ENCODE measurements around the gene ZNF467.
A peak's percentile ranks its signal among the peaks of the same experiment; 100 is the strongest.

Gene ZNF467

GRCh38 chr7:149772241-149772955 lies 990 bp downstream of the ZNF467 start:
- no peak for DNase-seq (ENCODE audit: low spot score)

DNA sequence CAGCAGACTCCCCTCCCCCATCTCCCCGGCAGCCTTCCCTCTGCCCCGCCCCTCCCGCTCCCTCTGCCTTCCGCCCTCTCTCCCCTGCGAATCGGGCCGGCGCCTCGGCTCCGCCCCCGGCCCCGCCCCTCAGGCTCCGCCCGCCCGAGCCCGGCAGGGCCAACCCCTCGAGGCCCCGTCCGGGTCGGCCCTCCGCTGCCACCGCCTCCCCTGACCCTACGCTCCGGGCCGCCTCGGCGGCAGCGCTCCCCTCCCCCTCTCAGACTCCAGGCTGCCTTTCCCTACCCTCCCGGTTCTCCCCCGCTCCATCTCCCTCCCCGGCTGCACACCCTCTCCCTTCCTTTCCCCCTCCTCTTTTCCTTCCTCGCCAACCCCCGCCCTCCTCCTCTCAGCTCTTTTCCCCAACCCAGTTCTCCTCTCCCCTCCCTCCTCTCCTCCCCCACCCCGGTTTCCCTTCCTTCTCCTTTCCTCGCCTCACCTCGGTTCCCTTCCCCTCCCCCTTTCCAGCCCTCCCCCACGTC lies 1.6 kb downstream of the ZNF467 start:
- peak; percentile 85 for DNase-seq (ENCODE audit: low spot score)

DNA sequence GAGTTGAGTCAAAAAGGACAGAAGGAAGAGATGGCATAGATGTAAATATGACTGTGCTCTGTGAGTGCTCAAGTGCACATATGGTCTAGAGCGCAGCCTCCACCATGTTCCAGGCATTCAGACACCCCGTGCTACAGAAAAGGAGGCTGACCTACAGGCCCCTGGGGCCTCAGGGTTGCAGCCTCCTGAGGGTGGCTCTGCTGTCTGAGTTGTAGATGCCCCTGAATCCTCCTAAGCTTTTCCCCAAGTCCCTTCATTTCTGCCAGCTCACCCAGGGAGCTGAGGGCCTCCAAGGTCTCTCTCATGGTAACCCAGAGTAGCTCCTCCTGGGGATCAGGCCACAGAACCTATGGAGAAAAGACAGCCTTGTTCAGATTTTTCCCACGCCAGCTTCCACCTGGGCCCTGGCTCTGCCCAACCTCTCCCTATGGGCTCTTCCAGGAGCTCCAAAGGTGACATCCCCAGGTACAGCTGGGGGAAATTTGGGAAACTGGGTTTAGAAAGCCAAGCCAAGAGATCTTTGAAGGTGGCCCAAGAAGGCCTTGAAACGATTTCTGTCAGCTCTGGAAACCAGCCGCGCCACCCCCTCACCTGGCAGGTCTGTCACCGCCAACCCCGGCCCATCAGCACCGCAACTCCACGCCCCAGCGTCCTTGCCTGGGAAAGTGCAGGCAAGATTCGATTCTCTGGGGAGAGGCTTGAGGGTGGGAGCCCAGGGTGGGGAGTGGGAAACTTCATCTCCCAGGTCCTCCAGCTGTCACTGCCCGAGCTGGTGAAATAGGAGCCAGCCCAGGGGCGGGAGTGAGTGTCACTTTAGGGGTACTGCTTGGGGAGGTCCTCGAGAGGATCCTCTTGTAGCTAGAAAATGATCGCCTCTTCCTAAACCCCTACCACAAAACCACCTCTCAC lies 2.4 kb downstream of the ZNF467 start:
- DNase-seq (ENCODE audit: low spot score), result peak; percentile 55

- DNase-seq (ENCODE audit: low spot score), result no peak
Observed at GRCh38 chr7:149769915-149770314, 3.5 kb downstream of the ZNF467 start.

DNA sequence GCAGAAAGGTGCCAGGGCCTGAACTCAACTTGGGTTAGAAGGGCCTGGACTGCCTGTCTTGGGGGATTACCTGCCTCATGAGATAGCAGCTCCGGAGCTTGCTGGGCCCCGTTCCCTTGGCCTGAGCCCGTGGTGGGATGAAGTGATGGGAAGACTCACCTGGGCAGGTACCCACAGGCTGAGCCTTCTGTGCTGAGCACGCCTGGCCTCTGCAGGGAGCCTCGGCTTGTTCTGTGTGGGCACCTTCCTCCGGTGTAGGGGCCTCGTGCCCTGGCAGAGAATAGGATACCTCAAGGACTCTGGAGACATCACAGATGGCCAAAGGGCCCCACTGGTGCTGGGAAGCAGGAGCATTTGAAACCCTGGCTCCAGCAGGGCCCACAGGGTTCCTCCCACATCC lies 4.5 kb downstream of the ZNF467 start:
- no peak for DNase-seq (ENCODE audit: low spot score)

- DNase-seq (ENCODE audit: low spot score), result no peak
Observed at GRCh38 chr7:149767068-149767467, 6.3 kb downstream of the ZNF467 start.

GRCh38 chr7:149766135-149766675 lies 7.2 kb downstream of the ZNF467 start:
- no peak for DNase-seq (ENCODE audit: low spot score)

DNA sequence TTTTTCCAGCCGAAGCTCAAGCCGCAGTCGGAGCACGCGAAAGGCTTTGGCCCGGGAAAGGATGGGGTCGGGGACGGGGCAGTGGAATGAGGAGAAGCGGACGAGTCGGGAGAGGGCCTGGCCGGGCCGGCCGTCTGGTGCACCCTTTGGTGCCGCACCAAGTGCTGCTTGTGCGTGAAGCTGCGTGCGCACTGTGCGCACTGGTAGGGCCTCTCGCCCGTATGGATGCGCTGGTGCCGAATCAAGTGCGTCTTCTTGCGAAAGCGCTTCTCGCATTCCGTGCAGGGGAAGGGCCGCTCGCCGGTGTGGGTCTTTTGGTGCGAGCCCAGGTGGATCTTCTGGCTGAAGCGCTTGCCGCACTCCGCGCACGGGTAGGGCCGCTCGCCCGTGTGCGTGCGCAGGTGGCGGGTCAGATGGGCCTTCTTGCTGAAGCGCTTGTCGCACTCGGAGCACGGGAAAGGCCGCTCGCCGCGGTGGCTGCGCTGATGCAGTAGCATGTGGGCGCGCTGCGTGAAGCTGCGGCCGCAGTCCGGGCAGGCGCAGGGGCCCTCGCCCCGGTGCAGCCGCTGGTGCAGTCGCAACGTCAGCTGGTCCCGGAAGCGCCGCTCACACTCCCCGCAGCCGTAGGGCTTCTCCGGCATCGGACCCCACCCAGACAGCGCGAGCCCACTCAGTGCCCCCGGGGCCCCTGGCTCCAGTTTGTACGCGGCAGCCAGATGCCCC lies 7.8 kb downstream of the ZNF467 start:
- DNase-seq (ENCODE audit: low spot score), result no peak

GRCh38 chr7:149764481-149765398 lies 8.6 kb downstream of the ZNF467 start:
- peak; percentile 33 for DNase-seq (ENCODE audit: low spot score)

DNA sequence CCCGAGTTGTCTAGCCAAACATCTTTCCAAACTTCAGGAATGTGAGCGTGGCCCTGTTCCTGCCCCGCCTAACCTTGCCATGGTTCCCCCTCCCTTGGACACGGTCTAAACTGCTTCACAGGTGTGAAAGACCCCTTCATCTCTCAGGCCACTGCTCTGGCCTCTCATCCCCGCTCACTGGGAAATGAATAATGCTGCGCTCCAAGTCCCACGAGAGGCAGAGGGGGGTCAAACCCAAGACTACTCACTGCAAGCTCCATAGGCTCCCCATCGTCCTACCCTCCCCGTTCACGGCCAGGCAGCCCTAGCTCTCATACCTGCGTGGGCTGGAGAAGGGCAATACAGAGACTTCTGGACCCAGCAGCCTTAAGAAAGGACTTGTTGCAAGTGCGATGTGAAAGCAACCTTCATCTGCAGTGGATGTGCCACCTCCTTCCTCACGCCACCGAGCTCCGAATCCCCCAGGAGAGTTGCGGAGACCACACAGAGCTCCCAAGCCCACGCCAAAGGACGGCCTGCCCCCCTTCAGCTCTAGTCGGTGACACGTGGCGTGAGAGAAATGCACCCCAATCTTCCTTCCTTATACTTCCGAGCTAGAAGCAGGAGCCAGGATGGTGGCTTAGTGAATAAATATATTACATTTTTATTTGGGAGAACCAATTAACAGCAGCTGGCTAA lies 9.7 kb downstream of the ZNF467 start:
- no peak for DNase-seq (ENCODE audit: low spot score)

DNA sequence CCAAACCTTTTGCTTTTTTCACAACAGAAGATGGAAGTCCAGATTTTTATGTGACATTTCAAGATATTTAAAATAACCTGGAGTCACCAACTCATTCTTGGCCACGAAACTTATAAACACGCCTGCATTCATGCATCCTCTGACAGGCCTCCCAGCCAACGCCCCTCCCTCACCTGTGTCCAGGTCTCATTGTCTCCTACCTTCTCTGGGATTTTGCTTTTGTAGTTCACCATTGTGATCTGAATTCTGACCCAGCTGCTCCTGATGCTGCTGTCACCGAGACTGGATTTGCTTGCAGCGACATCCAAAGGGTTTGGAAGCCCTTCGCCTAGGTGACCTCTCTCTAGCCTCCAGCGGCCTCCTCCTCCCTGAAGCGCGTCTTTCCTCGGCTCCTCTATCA lies 10.8 kb downstream of the ZNF467 start:
- no peak for DNase-seq (ENCODE audit: low spot score)

- no peak for DNase-seq (ENCODE audit: low spot score)
Observed at GRCh38 chr7:149762089-149762488, 11.3 kb downstream of the ZNF467 start.

- no peak for DNase-seq (ENCODE audit: low spot score)
Observed at GRCh38 chr7:149761307-149761706, 12.1 kb downstream of the ZNF467 start.

GRCh38 chr7:149760538-149760937 lies 12.8 kb downstream of the ZNF467 start:
- no peak for DNase-seq (ENCODE audit: low spot score)

GRCh38 chr7:149759093-149759860 lies 14.1 kb downstream of the ZNF467 start:
- no peak for DNase-seq (ENCODE audit: low spot score)

DNA sequence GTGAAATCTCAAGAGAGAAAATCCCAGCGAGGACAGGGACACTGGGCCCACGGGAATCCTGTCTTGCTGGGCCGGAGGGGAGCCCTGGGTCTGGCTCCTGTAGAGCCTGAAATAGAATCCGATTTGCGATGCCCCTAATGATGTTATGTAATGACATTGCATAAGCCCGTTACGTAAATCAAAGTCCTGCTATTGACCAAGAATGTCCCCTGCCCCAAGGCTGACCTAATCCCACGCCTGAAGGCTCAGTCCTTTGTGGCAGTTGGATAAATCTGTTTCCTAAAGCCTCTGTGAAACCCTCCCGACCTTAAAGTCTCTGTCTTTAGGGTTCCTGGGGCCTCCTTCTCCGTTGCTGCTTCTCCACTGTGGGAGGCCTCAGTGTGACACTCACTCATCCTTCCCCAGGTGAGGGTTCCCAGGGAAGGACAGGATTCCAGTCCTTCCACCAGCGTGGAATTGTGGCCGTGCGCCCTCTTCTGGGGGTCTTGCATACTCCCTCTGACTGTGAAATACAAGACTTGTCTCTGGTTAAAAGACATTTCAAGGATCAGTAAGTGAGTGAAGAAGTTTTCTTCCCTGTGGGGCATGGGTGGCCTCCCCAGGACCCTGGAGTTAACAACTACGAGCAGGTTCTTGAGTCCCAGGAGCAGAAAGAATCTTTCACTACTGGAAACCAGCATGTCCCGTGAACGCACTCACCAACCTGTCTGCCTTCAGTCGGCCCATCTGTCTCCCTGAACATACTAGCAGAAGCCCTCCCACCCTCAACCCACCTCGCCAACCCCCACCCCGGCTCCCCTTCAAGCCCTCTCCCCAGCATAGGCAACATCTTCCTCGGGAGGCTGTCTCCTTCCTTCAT lies 19.8 kb downstream of the ZNF467 start:
- peak; percentile 59 for DNase-seq (ENCODE audit: low spot score)

- DNase-seq (ENCODE audit: low spot score), result no peak
Observed at GRCh38 chr7:149752646-149753045, 20.7 kb downstream of the ZNF467 start.
